Fibroblast of mammary gland (primary cell): ENCODE data around the gene ACOXL.

Experiments used
- DNase-seq: peaks from one replicate; pipeline ENCODE4 v3.0.0-alpha.2; 2010; ENCODE audit warnings: low read depth
- H3K4me3 ChIP-seq: 2 replicates; pipeline ENCODE4 v1.5.1; 2011; ENCODE audit warnings: low read depth, mild to moderate bottlenecking, low read length, moderate library complexity; ENCODE audit not compliant: control insufficient read depth
- CTCF ChIP-seq: conservative IDR thresholded peaks from 2 replicates; pipeline ENCODE4 v1.5.1; 2011; ENCODE audit warnings: low read depth, low read length, inconsistent platforms; ENCODE audit not compliant: control insufficient read depth, insufficient read depth

Gene ACOXL

DNA sequence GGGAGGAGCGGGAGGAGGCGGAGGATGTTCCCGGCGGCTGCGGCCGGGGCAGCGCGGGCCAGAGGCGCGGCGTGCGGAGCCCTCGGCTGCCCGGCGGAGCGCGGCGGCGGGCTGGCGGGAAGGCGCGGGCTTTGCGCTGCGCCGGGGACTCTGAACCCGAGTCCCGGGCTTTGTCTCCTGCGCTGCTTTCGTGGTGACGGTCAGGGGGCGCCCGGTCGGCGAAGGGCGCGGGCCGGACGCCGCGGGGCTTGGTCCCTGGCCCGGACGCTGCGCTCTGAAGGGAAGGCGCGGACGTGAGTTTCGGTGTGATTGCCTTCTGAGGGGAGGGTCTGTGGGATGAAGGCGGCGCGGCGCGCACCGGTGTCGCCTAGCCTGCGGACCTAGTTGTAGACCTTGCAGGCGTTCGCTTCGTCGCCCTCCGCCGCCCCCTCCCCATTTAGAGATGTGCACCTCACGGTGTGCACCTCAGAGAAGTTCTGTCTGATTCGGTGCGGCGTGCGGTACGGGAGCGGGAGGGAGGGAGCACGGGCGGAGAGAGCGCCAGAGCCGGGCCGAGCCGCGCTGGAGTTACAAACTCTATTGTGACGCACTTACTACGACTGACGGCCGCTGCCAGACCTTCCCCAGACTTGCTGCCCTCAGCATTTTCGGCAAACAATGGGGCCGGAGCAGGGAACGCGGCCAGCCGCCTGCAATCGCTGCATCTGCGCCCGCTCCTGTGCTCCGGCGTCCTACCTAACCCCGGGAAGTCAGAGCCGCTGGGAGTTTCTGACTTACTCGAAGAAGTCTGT is 390.5 kb downstream of the ACOXL start:
- DNase-seq: peak; percentile 81
- no peak for TF ChIP-seq CTCF

DNA sequence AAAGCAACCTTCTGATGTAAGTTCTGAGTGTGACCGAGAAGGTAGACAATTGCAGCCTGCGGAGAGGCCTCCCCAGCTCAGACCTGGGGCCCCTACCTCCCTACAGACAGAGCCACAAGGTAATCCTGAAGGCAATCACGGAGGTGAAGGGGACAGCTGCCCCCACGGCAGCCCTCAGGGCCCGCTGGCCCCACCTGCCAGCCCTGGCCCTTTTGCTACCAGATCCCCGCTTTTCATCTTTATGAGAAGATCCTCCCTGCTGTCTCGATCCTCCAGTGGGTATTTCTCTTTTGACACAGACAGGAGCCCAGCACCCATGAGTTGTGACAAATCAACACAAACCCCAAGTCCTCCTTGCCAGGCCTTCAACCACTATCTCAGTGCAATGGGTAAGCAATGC is 391.4 kb downstream of the ACOXL start:
- no peak overlapping the region for H3K4me3 ChIP-seq
- no peak for DNase-seq
- TF ChIP-seq CTCF: no peak

More for the DNA sequence above, 390.5 kb downstream of the ACOXL start:
- peak overlapping the region; percentile 74 for H3K4me3 ChIP-seq

DNA sequence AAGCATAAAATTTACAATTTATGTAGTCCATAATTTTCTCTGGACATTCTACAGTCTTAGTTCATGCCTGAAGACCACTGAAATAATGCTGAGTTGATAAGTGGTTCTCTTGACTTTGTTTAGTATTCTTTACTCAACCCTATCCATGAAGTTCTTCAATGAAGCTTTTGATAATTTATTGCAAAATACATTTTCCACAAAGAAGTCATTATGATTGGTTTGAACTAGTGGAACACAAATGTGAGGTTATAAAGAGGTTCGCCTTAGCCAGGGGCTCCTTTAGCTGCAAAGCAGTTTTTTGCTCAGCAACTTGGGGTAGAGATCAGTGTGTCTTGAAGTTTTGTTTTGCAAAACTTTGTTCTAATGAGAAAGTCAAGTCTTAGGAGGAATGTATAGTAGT is 394.2 kb downstream of the ACOXL start:
- H3K4me3 ChIP-seq: no peak overlapping the region
- DNase-seq: no peak
- no peak for TF ChIP-seq CTCF

- TF ChIP-seq CTCF: no peak
- no peak for DNase-seq
- H3K4me3 ChIP-seq: no peak overlapping the region
These were observed 395.0 kb downstream of the ACOXL start for GRCh38 chr2:111127351-111127750.

GRCh38 chr2:111128096-111128495 is 395.7 kb downstream of the ACOXL start:
- TF ChIP-seq CTCF: no peak
- no peak for DNase-seq
- no peak overlapping the region for H3K4me3 ChIP-seq

GRCh38 chr2:111133603-111134002 is 401.2 kb downstream of the ACOXL start:
- DNase-seq: no peak
- no peak overlapping the region for H3K4me3 ChIP-seq
- no peak for TF ChIP-seq CTCF

GRCh38 chr2:111134055-111134454 is 401.7 kb downstream of the ACOXL start:
- no peak for DNase-seq
- no peak for TF ChIP-seq CTCF
- no peak overlapping the region for H3K4me3 ChIP-seq
